ENCODE results near the gene RNF168. TPM values are rescaled to one million over a fixed set of nuclear protein-coding genes. Genes with fewer than 3 reads are reported as not detected.
"Not testable (repeated sequence)": the region's sequence is repeated elsewhere in the genome, so short reads cannot be mapped to it uniquely, and the experiment has no call there.

Gene RNF168
- total RNA-seq, 1 donor from 2014 or later: 19.5 TPM

GRCh38 chr3:196514913-196515621, 11.5 kb upstream of the RNF168 start, which contains the start of gene SMCO1:
SMCO1 (minus strand) TSS chr3:196515346; CDS start chr3:196515209, 137 bp downstream.
- no peak for DNase-seq (ENCODE audit: low read depth in 2 of 2)

GRCh38 chr3:196514350-196514716, 10.8 kb upstream of the RNF168 start:
- no peak for DNase-seq (ENCODE audit: low read depth in 2 of 2)

GRCh38 chr3:196513697-196514349, 10.3 kb upstream of the RNF168 start:
- DNase-seq (ENCODE audit: low read depth in 2 of 2): no peak

DNA sequence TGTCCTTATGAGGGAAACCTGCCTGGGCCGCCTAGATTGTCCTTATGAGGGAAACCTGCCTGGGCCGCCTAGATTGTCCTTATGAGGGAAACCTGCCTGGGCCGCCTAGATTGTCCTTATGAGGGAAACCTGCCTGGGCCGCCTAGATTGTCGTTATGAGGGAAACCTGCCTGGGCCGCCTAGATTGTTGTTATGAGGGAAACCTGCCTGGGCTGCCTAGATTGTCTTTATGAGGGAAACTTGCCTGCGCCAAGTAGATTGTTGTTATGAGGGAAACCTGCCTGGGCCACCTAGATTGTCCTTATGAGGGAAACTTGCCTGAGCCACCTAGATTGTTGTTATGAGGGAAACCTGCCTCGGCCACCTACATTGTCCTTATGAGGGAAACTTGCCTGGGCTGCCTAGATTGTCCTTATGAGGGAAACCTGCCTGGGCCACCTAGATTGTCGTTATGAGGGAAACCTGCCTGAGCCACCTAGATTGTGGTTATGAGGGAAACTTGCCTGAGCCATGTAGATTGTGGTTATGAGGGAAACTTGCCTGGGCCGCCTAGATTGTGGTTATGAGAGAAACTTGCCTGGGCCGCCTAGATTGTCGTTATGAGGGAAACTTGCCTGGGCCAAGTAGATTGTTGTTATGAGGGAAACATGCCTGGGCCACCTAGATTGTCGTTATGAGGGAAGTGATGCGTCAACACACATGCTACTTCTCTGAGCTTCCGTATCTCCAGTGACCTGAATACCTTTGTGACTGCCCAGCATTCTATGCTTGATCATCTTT, 8.3 kb upstream of the RNF168 start:
- DNase-seq (ENCODE audit: low read depth in 2 of 2): not testable (repeated sequence)

- DNase-seq (ENCODE audit: low read depth in 2 of 2): not testable (repeated sequence)
Measured at GRCh38 chr3:196511108-196511507, 7.5 kb upstream of the RNF168 start.

DNA sequence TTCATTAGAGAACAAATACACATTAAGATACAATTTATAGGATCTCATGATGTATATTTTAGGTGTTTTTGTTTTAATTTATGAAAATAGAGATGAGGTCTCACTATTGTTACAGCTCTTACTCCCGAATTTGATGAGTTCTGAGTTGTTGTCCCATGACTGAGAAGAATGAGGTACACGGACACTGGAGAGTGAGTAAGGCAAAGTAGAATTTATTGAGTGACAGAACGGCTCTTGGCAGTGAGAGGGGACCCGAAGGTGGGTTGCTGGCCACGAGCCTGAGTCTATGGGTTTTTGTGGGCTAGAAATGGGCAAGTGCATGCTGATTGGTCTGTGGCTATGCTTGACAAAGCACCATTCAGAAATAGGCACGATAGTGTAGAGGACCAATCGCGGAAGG, 3.1 kb upstream of the RNF168 start:
- DNase-seq (ENCODE audit: low read depth in 2 of 2): no peak

DNA sequence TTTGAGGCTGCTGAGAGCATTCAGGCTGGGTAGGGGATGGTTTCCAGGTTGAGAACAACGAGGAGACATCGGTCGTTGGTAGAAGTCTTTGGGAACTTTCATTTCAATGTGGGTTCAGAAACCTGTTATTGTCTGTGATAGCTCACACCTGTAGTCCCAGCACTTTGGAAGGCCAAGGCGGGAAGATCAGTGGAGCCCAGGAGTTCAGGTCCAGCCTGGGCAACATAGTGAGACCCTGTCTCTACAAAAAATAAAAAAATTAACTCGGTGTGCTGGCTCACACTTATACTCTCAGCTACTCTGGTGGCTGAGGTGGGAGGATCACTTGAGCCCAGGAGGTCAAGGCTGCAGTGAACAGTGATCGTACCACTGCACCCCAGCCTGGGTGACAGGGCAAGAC, 988 bp upstream of the RNF168 start:
- no peak for DNase-seq (ENCODE audit: low read depth in 2 of 2)

- DNase-seq (ENCODE audit: low read depth in 2 of 2): not testable (repeated sequence)
Measured at GRCh38 chr3:196504077-196504398, 470 bp upstream of the RNF168 start.

- peak; percentile 78 to 92 for DNase-seq (ENCODE audit: low read depth in 2 of 2)
Measured at GRCh38 chr3:196502775-196503195, 783 bp downstream of the RNF168 start.

DNA sequence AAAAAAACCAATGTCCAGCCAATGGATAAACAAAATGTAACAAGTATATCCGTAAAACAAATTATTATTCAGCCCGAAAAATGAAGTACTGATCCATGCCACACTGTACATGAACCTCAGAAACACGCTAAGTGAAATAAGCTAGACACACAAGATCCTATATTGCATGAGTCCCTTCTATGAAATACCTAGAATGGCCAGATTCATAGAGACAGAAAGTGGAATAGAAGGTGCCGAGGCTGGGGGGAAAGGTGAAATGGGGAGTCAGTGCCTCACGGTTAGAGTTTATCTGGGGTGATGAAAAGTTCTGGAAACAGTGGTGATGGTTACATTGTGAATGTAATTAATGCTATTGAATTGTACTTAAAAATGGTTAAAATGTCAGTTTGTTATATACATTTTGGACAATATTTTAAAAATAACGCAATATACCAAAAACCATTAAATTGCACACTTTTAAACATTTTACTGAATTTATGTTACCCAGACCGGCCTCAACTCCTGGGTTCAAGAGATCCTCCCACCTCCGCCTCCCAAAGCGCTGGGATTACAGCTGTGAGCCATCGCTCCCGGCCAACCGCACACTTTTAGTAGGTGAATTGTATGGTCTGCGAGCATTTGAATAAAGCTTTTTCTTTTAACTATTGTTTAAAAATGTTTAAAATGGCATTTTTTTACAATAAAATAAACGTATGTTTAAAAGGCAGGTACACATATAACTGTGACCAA, 2.1 kb downstream of the RNF168 start:
- DNase-seq (ENCODE audit: low read depth in 2 of 2): peak in 1 of 2 donors; percentile 46

GRCh38 chr3:196499807-196500524, 3.6 kb downstream of the RNF168 start:
- no peak for DNase-seq (ENCODE audit: low read depth in 2 of 2)

GRCh38 chr3:196499061-196499460, 4.5 kb downstream of the RNF168 start:
- peak in 1 of 2 donors; percentile 68 for DNase-seq (ENCODE audit: low read depth in 2 of 2)

DNA sequence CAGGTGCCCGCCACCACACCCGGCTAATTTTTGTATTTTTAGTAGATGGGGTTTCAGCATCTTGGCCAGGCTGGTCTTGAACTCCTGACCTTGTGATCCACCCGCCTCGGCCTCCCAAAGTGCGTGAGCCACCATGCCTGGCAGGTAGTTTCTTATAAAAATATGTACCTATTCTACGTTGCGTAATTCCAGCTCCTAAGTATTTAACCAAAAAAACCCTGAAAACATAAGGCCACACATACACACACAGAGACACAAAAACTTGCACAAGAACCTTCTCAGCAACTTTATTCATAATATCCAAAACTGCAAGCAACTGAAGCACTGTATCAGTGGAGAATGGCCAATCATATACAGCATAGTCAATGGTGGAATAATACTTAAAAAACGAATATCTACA, 5.3 kb downstream of the RNF168 start:
- DNase-seq (ENCODE audit: low read depth in 2 of 2): no peak

DNA sequence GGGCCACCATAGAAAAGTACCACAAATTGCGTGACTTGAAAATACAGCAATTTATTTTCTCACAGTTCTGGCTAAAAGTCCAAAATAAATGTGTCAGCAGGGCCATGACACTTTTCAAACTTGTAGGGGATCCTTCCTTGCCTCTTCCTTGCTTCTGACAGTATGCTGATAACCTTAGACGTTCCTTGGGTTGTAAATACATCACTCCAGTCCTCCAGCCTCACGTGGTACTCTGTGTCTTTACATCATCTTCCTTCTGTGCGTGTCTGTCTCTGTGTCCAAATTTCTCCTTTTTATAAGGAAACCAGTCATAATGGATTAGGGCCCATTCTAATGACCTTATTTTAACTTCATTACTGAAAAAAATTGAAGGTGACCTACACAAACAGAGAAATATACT, 7.4 kb downstream of the RNF168 start:
- no peak for DNase-seq (ENCODE audit: low read depth in 2 of 2)

DNA sequence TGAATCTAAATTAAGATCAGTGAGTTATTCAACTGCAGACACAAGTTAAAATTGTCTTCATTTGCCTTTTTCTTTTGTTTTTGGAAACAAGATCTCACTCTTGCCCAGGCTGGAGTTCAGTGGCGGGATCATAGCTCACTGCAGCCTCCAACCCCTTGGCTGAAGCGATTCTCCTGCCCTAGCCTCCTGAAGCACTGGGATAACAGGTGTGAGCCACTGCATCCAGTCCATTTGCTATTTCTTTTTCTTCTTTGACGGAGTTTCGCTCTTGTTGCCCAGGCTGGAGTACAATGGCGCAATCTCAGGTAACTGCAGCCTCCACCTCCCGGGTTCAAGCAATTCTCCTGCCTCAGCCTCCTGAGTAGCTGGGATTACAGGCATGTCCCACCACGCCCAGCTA, 10.3 kb downstream of the RNF168 start:
- no peak for DNase-seq (ENCODE audit: low read depth in 2 of 2)

GRCh38 chr3:196492080-196492479, 11.5 kb downstream of the RNF168 start:
- no peak for DNase-seq (ENCODE audit: low read depth in 2 of 2)

- DNase-seq (ENCODE audit: low read depth in 2 of 2): no peak
Measured at GRCh38 chr3:196489747-196490146, 13.8 kb downstream of the RNF168 start.

DNA sequence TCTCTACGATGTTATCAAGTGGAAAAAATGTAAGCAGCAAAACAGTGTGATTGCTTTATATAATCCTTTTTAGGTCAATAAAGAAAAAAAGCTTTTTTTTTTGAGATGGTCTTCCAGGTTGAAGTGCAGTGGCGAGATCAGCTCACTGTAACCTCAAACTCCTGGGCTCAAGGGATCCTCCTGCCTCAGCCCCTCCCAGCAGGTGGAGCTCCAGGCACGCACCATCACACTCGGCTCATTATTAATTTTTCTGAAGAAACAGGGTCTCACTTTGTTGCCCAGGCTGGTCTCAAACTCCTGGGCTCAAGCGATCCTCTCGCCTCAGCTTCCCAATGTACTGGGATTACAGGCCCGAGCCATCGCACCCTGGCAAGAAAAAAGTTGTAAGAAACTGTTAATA, 17.3 kb downstream of the RNF168 start:
- DNase-seq (ENCODE audit: low read depth in 2 of 2): peak in 1 of 2 donors; percentile 32

GRCh38 chr3:196477678-196478077, 25.9 kb downstream of the RNF168 start:
- DNase-seq (ENCODE audit: low read depth in 2 of 2): no peak

DNA sequence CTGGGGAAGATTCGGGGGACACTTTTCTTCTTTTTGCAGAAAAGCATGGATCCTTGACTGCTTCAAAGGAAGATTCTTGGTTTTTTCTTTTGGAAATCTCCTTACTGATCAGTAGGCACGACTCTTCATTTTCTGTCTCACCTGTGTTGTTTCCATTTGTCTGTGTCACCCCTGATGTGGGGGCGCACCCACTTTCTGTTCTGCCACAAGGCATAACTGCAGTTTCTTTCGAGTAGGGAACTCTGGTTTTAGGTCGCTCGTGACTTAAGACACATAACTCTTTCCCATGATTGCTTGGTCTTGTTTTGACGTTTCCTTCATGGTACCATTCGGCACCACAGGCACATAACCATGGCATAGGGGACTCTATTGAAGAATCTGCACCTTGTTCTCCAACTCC, 31.3 kb downstream of the RNF168 start:
- DNase-seq (ENCODE audit: low read depth in 2 of 2): no peak

GRCh38 chr3:196471551-196471950, 32.0 kb downstream of the RNF168 start:
- no peak for DNase-seq (ENCODE audit: low read depth in 2 of 2)
